ENCODE data around the gene CLIP3. TPM values are rescaled to one million over a fixed set of nuclear protein-coding genes. Genes with fewer than 3 reads are reported as not detected.
A peak's percentile ranks its signal among the peaks of the same experiment; 100 is the strongest.

CLIP3 gene
- total and polyA plus RNA-seq, 2 experiments from 2014 or later, result 10.9 to 18.9 TPM

- TF ChIP-seq, protein P1, sequence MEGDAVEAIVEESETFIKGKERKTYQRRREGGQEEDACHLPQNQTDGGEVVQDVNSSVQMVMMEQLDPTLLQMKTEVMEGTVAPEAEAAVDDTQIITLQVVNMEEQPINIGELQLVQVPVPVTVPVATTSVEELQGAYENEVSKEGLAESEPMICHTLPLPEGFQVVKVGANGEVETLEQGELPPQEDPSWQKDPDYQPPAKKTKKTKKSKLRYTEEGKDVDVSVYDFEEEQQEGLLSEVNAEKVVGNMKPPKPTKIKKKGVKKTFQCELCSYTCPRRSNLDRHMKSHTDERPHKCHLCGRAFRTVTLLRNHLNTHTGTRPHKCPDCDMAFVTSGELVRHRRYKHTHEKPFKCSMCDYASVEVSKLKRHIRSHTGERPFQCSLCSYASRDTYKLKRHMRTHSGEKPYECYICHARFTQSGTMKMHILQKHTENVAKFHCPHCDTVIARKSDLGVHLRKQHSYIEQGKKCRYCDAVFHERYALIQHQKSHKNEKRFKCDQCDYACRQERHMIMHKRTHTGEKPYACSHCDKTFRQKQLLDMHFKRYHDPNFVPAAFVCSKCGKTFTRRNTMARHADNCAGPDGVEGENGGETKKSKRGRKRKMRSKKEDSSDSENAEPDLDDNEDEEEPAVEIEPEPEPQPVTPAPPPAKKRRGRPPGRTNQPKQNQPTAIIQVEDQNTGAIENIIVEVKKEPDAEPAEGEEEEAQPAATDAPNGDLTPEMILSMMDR (IDR thresholded peaks at IDR 0.05; ENCODE audit: low read depth, low read length), result no peak
- no peak overlapping the region for H3K27ac ChIP-seq
These were observed 26.7 kb upstream of the CLIP3 start for GRCh38 chr19:36059180-36059910.

GRCh38 chr19:36058481-36059179 lies 26.0 kb upstream of the CLIP3 start:
- Histone ChIP-seq H3K4me1 (ENCODE audit: low read depth) (no peaks in the 10 kb centered on the region), H3K36me3 (no peaks in the 10 kb centered on the region), H3K27me3 (no peaks in the 10 kb centered on the region), H3K9me3 (ENCODE audit: low read depth) (no peaks in the 10 kb centered on the region), H3K27ac (no peak overlapping the region), H3K4me3 (no peak overlapping the region)
- no peak for DNase-seq (ENCODE audit: low read depth in 1 of 2, low spot score in 1 of 2)
- TF ChIP-seq, protein P1 (IDR thresholded peaks at IDR 0.05; ENCODE audit: low read depth, low read length), result no peak

More at GRCh38 chr19:36059180-36059910, 26.7 kb upstream of the CLIP3 start:
- no peaks in the 10 kb centered on the region for H3K9me3 ChIP-seq (ENCODE audit: low read depth)
- H3K27me3 ChIP-seq, result no peaks in the 10 kb centered on the region
- H3K4me3 ChIP-seq, result no peak overlapping the region
- H3K36me3 ChIP-seq, result no peaks in the 10 kb centered on the region
- no peak for DNase-seq (ENCODE audit: low read depth in 1 of 2, low spot score in 1 of 2)
- no peaks in the 10 kb centered on the region for H3K4me1 ChIP-seq (ENCODE audit: low read depth)

GRCh38 chr19:36054733-36055686 lies 22.3 kb upstream of the CLIP3 start, which contains the start of gene WDR62:
TSS of gene WDR62 (plus strand) at chr19:36054897. CDS start at chr19:36054972, 75 bp downstream.
- Histone ChIP-seq H3K4me3 (peak within 1 kb of the TSS; percentile 38), H3K4me1 (ENCODE audit: low read depth) (no peaks in the 10 kb centered on the region), H3K9me3 (ENCODE audit: low read depth) (no peaks in the 10 kb centered on the region), H3K36me3 (no peaks in the 10 kb centered on the region), H3K27ac (peak within 1 kb of the TSS; percentile 85), H3K27me3 (no peaks in the 10 kb centered on the region)
- peak; percentile 94 to 96 for DNase-seq (ENCODE audit: low read depth in 1 of 2, low spot score in 1 of 2)
- TF ChIP-seq, protein P1 (IDR thresholded peaks at IDR 0.05; ENCODE audit: low read depth, low read length), result no peak

- DNase-seq (ENCODE audit: low read depth in 1 of 2, low spot score in 1 of 2), result peak; percentile 99 to 100
- no peaks in the 10 kb centered on the region for H3K36me3 ChIP-seq
- no peaks in the 10 kb centered on the region for H3K27me3 ChIP-seq
- no peaks in the 10 kb centered on the region for H3K4me1 ChIP-seq (ENCODE audit: low read depth)
- TF ChIP-seq, protein P1 (IDR thresholded peaks at IDR 0.05; ENCODE audit: low read depth, low read length), result peak; percentile 47
- H3K9me3 ChIP-seq (ENCODE audit: low read depth), result no peaks in the 10 kb centered on the region
- peak within 1 kb of the TSS; percentile 38 for H3K4me3 ChIP-seq
- peak within 1 kb of the TSS; percentile 85 for H3K27ac ChIP-seq
These were observed 21.6 kb upstream of the CLIP3 start, which contains the start of gene THAP8 for GRCh38 chr19:36054119-36054732. TSS of gene THAP8 (minus strand) at chr19:36054285. CDS start at chr19:36054217, 68 bp downstream.

- Histone ChIP-seq H3K4me1 (ENCODE audit: low read depth) (no peaks in the 10 kb centered on the region), H3K9me3 (ENCODE audit: low read depth) (no peaks in the 10 kb centered on the region), H3K4me3 (no peak overlapping the region), H3K27me3 (no peaks in the 10 kb centered on the region), H3K36me3 (no peaks in the 10 kb centered on the region), H3K27ac (no peak overlapping the region)
- TF ChIP-seq, protein P1 (IDR thresholded peaks at IDR 0.05; ENCODE audit: low read depth, low read length), result no peak
- DNase-seq (ENCODE audit: low read depth in 1 of 2, low spot score in 1 of 2), result no peak
These were observed 19.0 kb upstream of the CLIP3 start for GRCh38 chr19:36051637-36052036.

Measured in cardiac muscle cell (in vitro differentiated cells and primary cell).